Pancreas (tissue), 10 donors: ENCODE results near the gene CD44. TPM values are rescaled to one million over a fixed set of nuclear protein-coding genes. Genes with fewer than 3 reads are reported as not detected.

Experiments used
- ATAC-seq, 4 donors: fragments of 200-7000 bp; cut with Tn5 transposase; one replicate each; pipeline versions ENCODE4 v1.8.0 to v1.9.1; 2020; ENCODE audit warnings: mild to moderate bottlenecking in 4 of 4, moderate library complexity in 4 of 4
- DNase-seq, 6 donors: peaks; one replicate each; pipeline ENCODE4 v3.0.0-alpha.2; 2020
- FAIRE-seq: peaks from 2 replicates; lab custom pipeline; 2012; peaks lifted over from hg19 to GRCh38; lab: Jason Lieb, UNC
- H3K27ac ChIP-seq, 4 donors: fragments of 200-600 bp; sonication (generic); 1 replicate in 3 of 4; 2 replicates in 1 of 4; pipeline versions ENCODE4 v1.5.0 to v1.8.0; 2020
- H3K27me3 ChIP-seq, 4 donors: fragments of 200-600 bp; one replicate each; pipeline ENCODE4 v1.8.0; 2021
- H3K36me3 ChIP-seq, 3 donors: fragments of 200-600 bp; sonication (generic) in 1 of 3; one replicate each; pipeline versions ENCODE4 v1.5.0 to v1.8.0; 2020 to 2021
- H3K4me1 ChIP-seq, 3 donors: fragments of 200-600 bp; one replicate each; pipeline ENCODE4 v1.8.0; 2021
- H3K4me3 ChIP-seq, 4 donors: fragments of 200-600 bp; sonication (generic) in 2 of 4; one replicate each; pipeline versions ENCODE4 v1.5.0 to v1.8.0; 2020 to 2021
- H3K9me3 ChIP-seq, 4 donors: fragments of 200-600 bp; one replicate each; pipeline ENCODE4 v1.8.0; 2021
- WGBS, 2 donors: extraction: QIAGEN DNeasy Blood & Tissue Kit; methylation state at CpG; one replicate each; pipeline ENCODE4 v1.1.7; 2013; 5-methylcytosine and 5-hydroxymethylcytosine counted together
- intact Hi-C, 3 donors: fragments of 100-400 bp; cut with DNase I; formaldehyde crosslinking; loops; one replicate each; pipeline versions ENCODE4 v1.11.1 to v1.14.2; 2022
- polyA plus RNA-seq, 2 donors: library from polyadenylated mRNA; stranded (reverse); fragments of 200-250 nt; gene quantifications; one replicate each; pipeline ENCODE4 v1.2.3, GENCODE V29; 2013
- total RNA-seq, 6 donors: library from RNA; stranded (reverse); fragmentation: NEBNext Ultra II Directional in 4 of 6; extraction: Animal tissue kit (Norgen Biotek cat#: 25700) in 4 of 6; gene quantifications; one replicate each; pipeline versions ENCODE4 v1.2.1 to v1.2.4, GENCODE V29; 2021 to 2023
- TF ChIP-seq, protein P1 (sequence below), 4 donors: fragments of 200-600 bp; sonication (generic) in 3 of 4; IDR thresholded peaks; one replicate each; pipeline versions ENCODE4 v1.5.0 to v1.8.0; 2021; ENCODE audit warnings: antibody characterized with exemption in 4 of 4
- donor health status: healthy with polysubstance abuse.
- donor health status: DM: no; HTN: no; CAD: no; lungs with moderate emphysema.
- donor health status: DM: no; HTN: no; CAD: no.
- donor health status: control.
- donor health status: control.
- donor health status: Bipolar disorder and iron deficiency.
- donor health status: DM: yes; HTN: yes; CAD: no.
- donor health status: DM: no; HTN: no; CAD: no.
- donor health status: DM: no; HTN: no; CAD: no.
- donor health status: DM: yes; HTN: yes; CAD: no.

The CD44 gene
- total and polyA plus RNA-seq, 8 donors = 133 to 677 (median 375) TPM

DNA sequence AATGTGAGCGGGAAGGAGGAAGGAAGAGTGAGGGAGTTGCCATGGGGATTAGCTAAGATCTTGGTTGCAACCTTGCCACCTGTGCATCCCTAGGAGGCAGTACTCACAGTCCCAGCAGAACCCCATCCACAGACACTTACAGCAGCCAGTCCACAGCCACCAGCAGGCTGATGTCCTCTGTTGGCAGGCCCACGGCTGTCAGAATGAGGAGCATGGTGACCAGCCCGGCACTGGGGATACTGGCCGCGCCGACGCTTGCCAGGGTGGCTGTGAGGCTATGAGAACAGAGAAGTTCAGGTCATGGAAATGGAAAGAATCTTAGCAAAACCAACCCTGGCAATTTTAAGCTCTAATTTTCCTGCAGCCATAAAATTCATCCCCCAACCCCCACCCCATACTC, 141.8 kb downstream of the CD44 start:
- no peak overlapping the region for H3K4me3 ChIP-seq
- H3K36me3 ChIP-seq = no peaks in the 10 kb centered on the region
- peaks cover 10 to 26% (median 12%) of the 10 kb centered on the region in 3 donors for H3K4me1 ChIP-seq
- TF ChIP-seq, protein P1, sequence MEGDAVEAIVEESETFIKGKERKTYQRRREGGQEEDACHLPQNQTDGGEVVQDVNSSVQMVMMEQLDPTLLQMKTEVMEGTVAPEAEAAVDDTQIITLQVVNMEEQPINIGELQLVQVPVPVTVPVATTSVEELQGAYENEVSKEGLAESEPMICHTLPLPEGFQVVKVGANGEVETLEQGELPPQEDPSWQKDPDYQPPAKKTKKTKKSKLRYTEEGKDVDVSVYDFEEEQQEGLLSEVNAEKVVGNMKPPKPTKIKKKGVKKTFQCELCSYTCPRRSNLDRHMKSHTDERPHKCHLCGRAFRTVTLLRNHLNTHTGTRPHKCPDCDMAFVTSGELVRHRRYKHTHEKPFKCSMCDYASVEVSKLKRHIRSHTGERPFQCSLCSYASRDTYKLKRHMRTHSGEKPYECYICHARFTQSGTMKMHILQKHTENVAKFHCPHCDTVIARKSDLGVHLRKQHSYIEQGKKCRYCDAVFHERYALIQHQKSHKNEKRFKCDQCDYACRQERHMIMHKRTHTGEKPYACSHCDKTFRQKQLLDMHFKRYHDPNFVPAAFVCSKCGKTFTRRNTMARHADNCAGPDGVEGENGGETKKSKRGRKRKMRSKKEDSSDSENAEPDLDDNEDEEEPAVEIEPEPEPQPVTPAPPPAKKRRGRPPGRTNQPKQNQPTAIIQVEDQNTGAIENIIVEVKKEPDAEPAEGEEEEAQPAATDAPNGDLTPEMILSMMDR (IDR thresholded peaks at IDR 0.05) = no peak
- intact Hi-C loops = no loop called here
- no peaks in the 10 kb centered on the region for H3K9me3 ChIP-seq
- DNase-seq = no peak
- no peak for FAIRE-seq
- WGBS, 2 donors = 93 to 97% methylated on average over 7 of the region's 7 CpGs
- no peak overlapping the region for H3K27ac ChIP-seq
- no peaks in the 10 kb centered on the region for H3K27me3 ChIP-seq
- no peak for ATAC-seq

DNA sequence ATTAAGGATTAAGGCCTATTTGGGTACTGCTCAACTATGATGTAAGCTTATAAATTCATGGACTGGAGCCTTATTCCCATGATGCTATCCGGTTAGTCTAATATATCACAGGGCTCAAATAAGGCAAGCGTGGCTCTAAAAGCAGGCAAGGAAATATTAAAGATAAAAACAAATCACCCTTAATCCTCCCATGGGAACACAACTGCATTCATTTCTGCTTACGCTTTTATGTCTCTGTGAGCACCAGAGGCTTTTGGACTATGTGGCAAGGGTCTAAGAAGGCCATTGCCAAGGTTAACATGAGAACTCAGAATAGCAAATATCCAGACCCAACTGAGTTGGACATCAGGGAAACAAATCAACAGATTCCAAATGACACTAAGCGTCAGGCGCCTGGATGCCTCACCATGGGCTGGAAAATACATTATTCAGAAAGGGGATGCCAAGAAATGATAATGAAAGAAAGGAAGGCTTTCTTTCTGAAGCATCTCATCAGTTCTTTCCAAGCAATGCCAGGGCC, 142.3 kb downstream of the CD44 start:
- FAIRE-seq = no peak
- H3K27ac ChIP-seq = no peak overlapping the region
- intact Hi-C loops = no loop called here
- H3K27me3 ChIP-seq = no peaks in the 10 kb centered on the region
- 93% methylated on average over 5 of the region's 5 CpGs for WGBS, 2 donors
- H3K4me1 ChIP-seq = peaks cover 5 to 22% (median 7%) of the 10 kb centered on the region in 3 donors
- no peak overlapping the region for H3K4me3 ChIP-seq
- no peak for ATAC-seq
- TF ChIP-seq, protein P1 (IDR thresholded peaks at IDR 0.05) = no peak
- H3K9me3 ChIP-seq = no peaks in the 10 kb centered on the region
- H3K36me3 ChIP-seq = peaks cover 0 to 4% (median 0%) of the 10 kb centered on the region in 3 donors
- DNase-seq = no peak

Other genes starting within 250 kb of the CD44 start
- 10 to 100 TPM; 12.2 to 14.9 (median 13.9) TPM for gene APIP, start 222.8 kb upstream of the CD44 start, total RNA-seq
- gene APIP, start 222.8 kb upstream of the CD44 start, polyA plus RNA-seq = 10 to 100 TPM; 13.5 to 21.4 TPM
- gene PDHX, start 222.6 kb upstream of the CD44 start, total RNA-seq = 10 to 100 TPM; 11.4 to 21.2 (median 16.7) TPM
- gene PDHX, start 222.6 kb upstream of the CD44 start, polyA plus RNA-seq = 10 to 100 TPM in 1 of 2 donors, 1 to 10 TPM in 1; 7.2 to 10.9 TPM